ENCODE measurements around the gene TUBG1.

DNA sequence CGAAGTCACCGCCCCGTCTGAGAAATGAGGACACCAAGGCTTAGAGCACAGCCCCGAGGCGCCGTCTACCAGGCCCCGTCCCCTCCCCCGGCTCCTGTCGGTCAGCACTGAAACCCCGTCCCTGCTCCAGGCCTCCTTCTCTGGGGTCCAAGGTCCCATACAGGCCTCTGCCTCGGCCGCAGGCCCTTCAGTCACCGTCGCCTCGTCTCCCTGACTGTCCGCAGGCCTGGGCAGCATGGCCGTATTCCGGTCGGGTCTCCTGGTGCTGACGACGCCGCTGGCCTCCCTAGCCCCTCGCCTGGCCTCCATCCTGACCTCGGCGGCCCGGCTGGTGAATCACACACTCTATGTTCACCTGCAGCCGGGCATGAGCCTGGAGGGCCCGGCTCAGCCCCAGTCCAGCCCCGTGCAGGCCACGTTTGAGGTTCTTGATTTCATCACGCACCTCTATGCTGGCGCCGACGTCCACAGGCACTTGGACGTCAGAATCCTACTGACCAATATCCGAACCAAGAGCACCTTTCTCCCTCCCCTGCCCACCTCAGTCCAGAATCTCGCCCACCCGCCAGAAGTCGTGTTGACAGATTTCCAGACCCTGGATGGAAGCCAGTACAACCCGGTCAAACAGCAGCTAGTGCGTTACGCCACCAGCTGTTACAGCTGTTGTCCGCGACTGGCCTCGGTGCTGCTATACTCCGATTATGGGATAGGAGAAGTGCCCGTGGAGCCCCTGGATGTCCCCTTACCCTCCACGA lies 46.9 kb upstream of the TUBG1 start:
- no peak for TF ChIP-seq EP300 (IDR thresholded peaks at IDR 0.05)
- TF ChIP-seq, protein P1, sequence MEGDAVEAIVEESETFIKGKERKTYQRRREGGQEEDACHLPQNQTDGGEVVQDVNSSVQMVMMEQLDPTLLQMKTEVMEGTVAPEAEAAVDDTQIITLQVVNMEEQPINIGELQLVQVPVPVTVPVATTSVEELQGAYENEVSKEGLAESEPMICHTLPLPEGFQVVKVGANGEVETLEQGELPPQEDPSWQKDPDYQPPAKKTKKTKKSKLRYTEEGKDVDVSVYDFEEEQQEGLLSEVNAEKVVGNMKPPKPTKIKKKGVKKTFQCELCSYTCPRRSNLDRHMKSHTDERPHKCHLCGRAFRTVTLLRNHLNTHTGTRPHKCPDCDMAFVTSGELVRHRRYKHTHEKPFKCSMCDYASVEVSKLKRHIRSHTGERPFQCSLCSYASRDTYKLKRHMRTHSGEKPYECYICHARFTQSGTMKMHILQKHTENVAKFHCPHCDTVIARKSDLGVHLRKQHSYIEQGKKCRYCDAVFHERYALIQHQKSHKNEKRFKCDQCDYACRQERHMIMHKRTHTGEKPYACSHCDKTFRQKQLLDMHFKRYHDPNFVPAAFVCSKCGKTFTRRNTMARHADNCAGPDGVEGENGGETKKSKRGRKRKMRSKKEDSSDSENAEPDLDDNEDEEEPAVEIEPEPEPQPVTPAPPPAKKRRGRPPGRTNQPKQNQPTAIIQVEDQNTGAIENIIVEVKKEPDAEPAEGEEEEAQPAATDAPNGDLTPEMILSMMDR (IDR thresholded peaks at IDR 0.05), result no peak
- no peak for TF ChIP-seq POLR2A (IDR thresholded peaks at IDR 0.05)

Data from tibial nerve (tissue), 4 donors.